Vagina (tissue), 2 donors: ENCODE data around the gene FBXO42.

Experiments
- CTCF ChIP-seq, 3 experiments: fragments of 450-650 bp in 2 of 3; fragments of 200-600 bp in 1 of 3; sonication (generic) in 1 of 3; IDR thresholded peaks; one replicate each; pipeline ENCODE4 v1.5.1; 2017 to 2019; ENCODE audit warnings: antibody characterized with exemption in 3 of 3, mild to moderate bottlenecking in 2 of 3, moderate library complexity in 2 of 3
- POLR2A ChIP-seq, 2 donors: fragments of 450-650 bp; IDR thresholded peaks; one replicate each; pipeline ENCODE4 v1.6.1; 2017; ENCODE audit warnings: antibody characterized with exemption in 2 of 2, mild to moderate bottlenecking in 2 of 2, moderate library complexity in 2 of 2
- POLR2AphosphoS5 ChIP-seq, 2 donors: sonication (generic); formaldehyde crosslinking; IDR thresholded peaks; one replicate each; pipeline ENCODE4 v1.9.0; 2017; ENCODE audit warnings: antibody characterized with exemption in 2 of 2, mild to moderate bottlenecking in 2 of 2, low read depth in 1 of 2; ENCODE audit not compliant: insufficient read depth in 1 of 2

GRCh38 chr1:16232316-16232710 lies 120.0 kb downstream of the FBXO42 start:
- TF ChIP-seq CTCF (IDR thresholded peaks at IDR 0.05), result no peak
- no peak for TF ChIP-seq POLR2A (IDR thresholded peaks at IDR 0.05)
- no peak for TF ChIP-seq POLR2AphosphoS5 (IDR thresholded peaks at IDR 0.05; ENCODE audit: insufficient read depth in 1 of 2, low read depth in 1 of 2)
